ENCODE measurements around the gene BCKDHA. TPM values are rescaled to one million over a fixed set of nuclear protein-coding genes. Genes with fewer than 3 reads are reported as not detected.
A peak's percentile ranks its signal among the peaks of the same experiment; 100 is the strongest.

The BCKDHA gene
- 10 to 100 TPM; 18.2 to 36.7 (median 21.6) TPM for total RNA-seq

GRCh38 chr19:41397086-41398049, at the start of gene BCKDHA, which contains the start of gene EXOSC5:
Gene BCKDHA, plus strand, starts transcription at chr19:41397818. Its CDS starts 10 bp downstream, at chr19:41397828.
Gene EXOSC5, minus strand, starts transcription at chr19:41397359. Its CDS starts 31 bp downstream, at chr19:41397328.
- intact Hi-C loops (cut with DNase I; ENCODE audit: low total_unique reads) = no loop called here
- Histone ChIP-seq H3K4me3 (peak within 1 kb of the TSS; percentile 89 to 98), H3K36me3 (no peaks in the 10 kb centered on the region), H3K27me3 (no peaks in the 10 kb centered on the region), H3K27ac (peak within 1 kb of the TSS; percentile 86 to 96), H3K4me1 (peaks cover 0 to 6% of the 10 kb centered on the region in 2 donors), H3K9me3 (no peaks in the 10 kb centered on the region)
- peak; percentile 99 to 100 for DNase-seq
- peak in 3 of 4 experiments; percentile 8 to 27 (median 26) for TF ChIP-seq CTCF (IDR thresholded peaks at IDR 0.05)
- peak in 1 of 2 donors; percentile 15 for TF ChIP-seq POLR2A (IDR thresholded peaks at IDR 0.05)

DNA sequence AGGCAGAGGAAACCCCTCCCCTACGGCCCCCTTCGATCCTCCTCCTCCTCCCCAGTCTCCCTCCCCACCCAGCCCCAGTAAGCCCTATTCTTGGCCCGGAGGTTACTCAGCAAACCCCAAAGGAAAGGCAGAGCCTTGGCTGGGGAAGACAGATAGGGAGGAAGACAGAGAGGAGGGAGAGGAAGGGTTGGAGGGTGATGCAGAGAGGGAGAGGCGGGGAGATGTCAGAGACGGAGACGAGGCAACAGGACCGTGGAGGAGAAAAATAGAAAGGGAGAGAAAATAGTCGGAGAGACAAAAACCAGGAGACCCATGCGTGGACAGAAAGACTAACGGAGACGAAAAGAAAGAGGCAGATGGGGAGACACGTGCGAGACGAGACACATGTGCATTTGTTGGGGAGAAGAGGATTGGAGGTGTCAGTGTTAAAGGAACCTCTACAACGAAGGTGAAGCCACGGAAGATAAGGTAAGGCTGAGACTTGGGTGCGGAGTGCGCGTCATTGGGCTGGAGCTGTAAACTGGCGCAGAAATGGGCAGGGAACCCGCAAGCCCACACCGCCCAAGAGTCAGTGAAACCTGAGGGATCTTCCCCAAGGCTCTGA, 46.8 kb upstream of the BCKDHA start:
- DNase-seq = no peak
- Histone ChIP-seq H3K27me3 (no peaks in the 10 kb centered on the region), H3K27ac (peak overlapping the region; percentile 90 to 96), H3K36me3 (no peaks in the 10 kb centered on the region), H3K4me1 (peaks cover 0 to 6% of the 10 kb centered on the region in 2 donors), H3K9me3 (no peaks in the 10 kb centered on the region), H3K4me3 (peak overlapping the region; percentile 65 to 70)
- intact Hi-C loops (cut with DNase I; ENCODE audit: low total_unique reads) = no loop called here
- TF ChIP-seq POLR2A (IDR thresholded peaks at IDR 0.05) (no peak), CTCF (IDR thresholded peaks at IDR 0.05) (no peak)

GRCh38 chr19:41351339-41352245, 46.0 kb upstream of the BCKDHA start:
- Histone ChIP-seq H3K9me3 (no peaks in the 10 kb centered on the region), H3K36me3 (no peaks in the 10 kb centered on the region), H3K27ac (peak overlapping the region; percentile 90 to 96), H3K27me3 (no peaks in the 10 kb centered on the region), H3K4me1 (peaks cover 0 to 6% of the 10 kb centered on the region in 2 donors), H3K4me3 (peak overlapping the region; percentile 65 to 70)
- DNase-seq = peak; percentile 66 to 67
- TF ChIP-seq CTCF (IDR thresholded peaks at IDR 0.05) (no peak), POLR2A (IDR thresholded peaks at IDR 0.05) (peak in 1 of 2 donors; percentile 34)
- intact Hi-C loops (cut with DNase I; ENCODE audit: low total_unique reads) = no loop called here

DNA sequence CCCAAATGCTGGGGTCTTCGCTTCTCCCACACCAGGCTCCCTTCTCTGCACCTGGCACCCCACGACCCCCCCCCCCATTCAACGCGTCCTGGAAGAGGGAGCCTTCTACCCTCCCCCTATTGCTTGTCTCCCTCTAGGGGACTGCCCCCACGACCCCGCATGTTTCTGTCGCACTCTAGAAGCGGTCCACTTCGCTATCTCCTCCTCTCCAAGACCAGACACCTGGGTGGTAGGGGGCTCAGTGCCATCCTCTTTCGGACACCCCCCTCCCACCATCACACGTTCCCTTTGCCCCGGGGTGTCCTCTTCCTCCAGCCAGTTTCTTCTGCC, 45.4 kb upstream of the BCKDHA start:
- H3K27ac ChIP-seq = peak overlapping the region; percentile 90 to 96
- H3K9me3 ChIP-seq = no peaks in the 10 kb centered on the region
- intact Hi-C loops (cut with DNase I; ENCODE audit: low total_unique reads) = no loop called here
- peaks cover 0 to 6% of the 10 kb centered on the region in 2 donors for H3K4me1 ChIP-seq
- H3K36me3 ChIP-seq = no peaks in the 10 kb centered on the region
- TF ChIP-seq CTCF (IDR thresholded peaks at IDR 0.05) (no peak), POLR2A (IDR thresholded peaks at IDR 0.05) (no peak)
- no peaks in the 10 kb centered on the region for H3K27me3 ChIP-seq
- DNase-seq = no peak
- H3K4me3 ChIP-seq = peak overlapping the region; percentile 65 to 70
